ENCODE results near the gene SAMD1. TPM values are rescaled to one million over a fixed set of nuclear protein-coding genes. Genes with fewer than 3 reads are reported as not detected.

The SAMD1 gene
- total RNA-seq, 1 donor from 2014 or later: 29.5 TPM

- peaks cover 3% of the 10 kb centered on the region for H3K9me3 Mint-ChIP-seq (ENCODE audit: unreplicated experiment)
- TF ChIP-seq CTCF (IDR thresholded peaks at IDR 0.05; ENCODE audit: unreplicated experiment): no peak
- peak overlapping the region; percentile 95 for H3K4me3 Mint-ChIP-seq (ENCODE audit: unreplicated experiment)
- peak overlapping the region; percentile 90 for H3K27ac Mint-ChIP-seq (ENCODE audit: unreplicated experiment)
- peaks cover 16% of the 10 kb centered on the region for H3K36me3 Mint-ChIP-seq (ENCODE audit: low read depth, unreplicated experiment)
- peak; percentile 61 for DNase-seq (ENCODE audit: low spot score)
- H3K4me1 Mint-ChIP-seq (ENCODE audit: unreplicated experiment): peaks cover 5% of the 10 kb centered on the region
- H3K27me3 Mint-ChIP-seq (ENCODE audit: unreplicated experiment): peaks cover 19% of the 10 kb centered on the region
These were observed 696 bp upstream of the SAMD1 start for GRCh38 chr19:14091081-14091812.

GRCh38 chr19:14089662-14090508 lies 666 bp downstream of the SAMD1 start:
- Mint-ChIP-seq H3K27ac (ENCODE audit: unreplicated experiment) (no peak overlapping the region), H3K36me3 (ENCODE audit: low read depth, unreplicated experiment) (peaks cover 16% of the 10 kb centered on the region), H3K9me3 (ENCODE audit: unreplicated experiment) (peaks cover 3% of the 10 kb centered on the region), H3K27me3 (ENCODE audit: unreplicated experiment) (peaks cover 21% of the 10 kb centered on the region), H3K4me3 (ENCODE audit: unreplicated experiment) (peak overlapping the region; percentile 92), H3K4me1 (ENCODE audit: unreplicated experiment) (peaks cover 5% of the 10 kb centered on the region)
- peak; percentile 9 for TF ChIP-seq CTCF (IDR thresholded peaks at IDR 0.05; ENCODE audit: unreplicated experiment)
- DNase-seq (ENCODE audit: low spot score): peak; percentile 57

GRCh38 chr19:14089412-14089661 lies 1.2 kb downstream of the SAMD1 start:
- peaks cover 19% of the 10 kb centered on the region for H3K27me3 Mint-ChIP-seq (ENCODE audit: unreplicated experiment)
- H3K36me3 Mint-ChIP-seq (ENCODE audit: low read depth, unreplicated experiment): peaks cover 12% of the 10 kb centered on the region
- H3K4me1 Mint-ChIP-seq (ENCODE audit: unreplicated experiment): peaks cover 5% of the 10 kb centered on the region
- H3K9me3 Mint-ChIP-seq (ENCODE audit: unreplicated experiment): no peaks in the 10 kb centered on the region
- H3K4me3 Mint-ChIP-seq (ENCODE audit: unreplicated experiment): peak overlapping the region; percentile 87
- no peak for DNase-seq (ENCODE audit: low spot score)
- peak; percentile 14 for TF ChIP-seq CTCF (IDR thresholded peaks at IDR 0.05; ENCODE audit: unreplicated experiment)
- H3K27ac Mint-ChIP-seq (ENCODE audit: unreplicated experiment): peak overlapping the region; percentile 67

GRCh38 chr19:14088634-14089411 lies 1.7 kb downstream of the SAMD1 start:
- Mint-ChIP-seq H3K4me3 (ENCODE audit: unreplicated experiment) (peak overlapping the region; percentile 87), H3K9me3 (ENCODE audit: unreplicated experiment) (no peaks in the 10 kb centered on the region), H3K4me1 (ENCODE audit: unreplicated experiment) (peaks cover 5% of the 10 kb centered on the region), H3K36me3 (ENCODE audit: low read depth, unreplicated experiment) (peaks cover 12% of the 10 kb centered on the region), H3K27me3 (ENCODE audit: unreplicated experiment) (peaks cover 17% of the 10 kb centered on the region), H3K27ac (ENCODE audit: unreplicated experiment) (peak overlapping the region; percentile 67)
- TF ChIP-seq CTCF (IDR thresholded peaks at IDR 0.05; ENCODE audit: unreplicated experiment): no peak
- no peak for DNase-seq (ENCODE audit: low spot score)
